B cell (primary cell): ENCODE measurements around the gene PRDX1. TPM values are rescaled to one million over a fixed set of nuclear protein-coding genes. Genes with fewer than 3 reads are reported as not detected.

Experiments used
- ATAC-seq: fragments of 200-7000 bp; cut with Tn5 transposase; one replicate; pipeline ENCODE4 v1.10.0; 2021; ENCODE audit warnings: low read depth, mild to moderate bottlenecking, moderate number of reproducible peaks, moderate library complexity
- CTCF ChIA-PET: fragments of 350-600 bp; sonication (Branson Sonifier 250); formaldehyde crosslinking; loops from one replicate; lab custom pipeline; 2021; ENCODE audit warnings: antibody characterized with exemption, inconsistent platforms; lab: Charles Lee
- POLR2A ChIA-PET: fragments of 350-600 bp; sonication (Branson Sonifier 250); formaldehyde crosslinking; loops from one replicate; lab custom pipeline; 2021; ENCODE audit warnings: antibody characterized with exemption; lab: Charles Lee
- DNase-seq: peaks from one replicate; pipeline ENCODE4 v3.0.0; 2013
- H2AFZ ChIP-seq: 2 replicates; pipeline ENCODE4 v1.6.1; 2012; ENCODE audit warnings: mild to moderate bottlenecking, low read depth, low read length; ENCODE audit not compliant: insufficient read depth, poor library complexity, severe bottlenecking
- H3K27ac ChIP-seq, 2 donors: 1 replicate in 1 of 2; 2 replicates in 1 of 2; pipeline ENCODE4 v1.5.1; 2012 to 2013; ENCODE audit warnings: low read length in 2 of 2, mild to moderate bottlenecking in 2 of 2, moderate library complexity in 1 of 2
- H3K27me3 ChIP-seq, 4 experiments: fragments of 200-600 bp in 1 of 4; sonication (generic) in 1 of 4; replicated peaks in 1 of 4; 1 replicate in 2 of 4; 2 replicates in 2 of 4; pipeline versions ENCODE4 v1.6.1 to v1.7.0; 2013 to 2016; ENCODE audit warnings: low read length in 3 of 4, mild to moderate bottlenecking in 2 of 4, mixed read lengths in 1 of 4, moderate library complexity in 1 of 4; ENCODE audit not compliant: insufficient read depth in 4 of 4, control insufficient read depth in 3 of 4; ENCODE audit errors: control extremely low read depth in 1 of 4
- H3K36me3 ChIP-seq, 2 experiments: replicated peaks in 1 of 2; 1 replicate in 1 of 2; 2 replicates in 1 of 2; pipeline versions ENCODE4 v1.6.1 to v1.7.1; 2013; ENCODE audit warnings: low read length in 1 of 2; ENCODE audit not compliant: insufficient read depth in 2 of 2, control insufficient read depth in 1 of 2; ENCODE audit errors: control extremely low read depth in 1 of 2, extremely low read depth in 1 of 2
- H3K4me1 ChIP-seq, 2 donors: fragments of 200-600 bp in 1 of 2; sonication (generic) in 1 of 2; 1 replicate in 1 of 2; 2 replicates in 1 of 2; pipeline versions ENCODE4 v1.5.1 to v1.6.1; 2013 to 2017; ENCODE audit warnings: low read length in 2 of 2; ENCODE audit not compliant: control insufficient read depth in 2 of 2, insufficient read depth in 2 of 2
- H3K4me2 ChIP-seq: replicated peaks from 2 replicates; pipeline ENCODE3; 2012; ENCODE audit warnings: mild to moderate bottlenecking, low read depth, low read length; ENCODE audit not compliant: poor library complexity, severe bottlenecking
- H3K4me3 ChIP-seq, 5 experiments: fragments of 200-600 bp in 1 of 5; sonication (generic) in 1 of 5; 1 replicate in 3 of 5; 2 replicates in 2 of 5; pipeline versions ENCODE4 v1.5.1 to v1.7.0; 2011 to 2016; ENCODE audit warnings: low read length in 4 of 5, mild to moderate bottlenecking in 4 of 5, low read depth in 2 of 5, control low read depth in 1 of 5, moderate library complexity in 1 of 5; ENCODE audit not compliant: insufficient read depth in 1 of 5; ENCODE audit errors: control extremely low read depth in 1 of 5, extremely low read depth in 1 of 5
- H3K79me2 ChIP-seq: fragments of 200-600 bp; sonication (generic); one replicate; pipeline ENCODE4 v1.6.0; 2016; ENCODE audit warnings: low read length; ENCODE audit not compliant: control insufficient read depth, insufficient read depth
- H3K9ac ChIP-seq: fragments of 200-600 bp; sonication (generic); 2 replicates; pipeline ENCODE4 v1.6.1; 2017; ENCODE audit warnings: mild to moderate bottlenecking, low read length, moderate library complexity
- H3K9me3 ChIP-seq, 3 donors: one replicate each; pipeline versions ENCODE4 v1.6.1 to v1.7.1; 2013; ENCODE audit warnings: low read length in 2 of 3; ENCODE audit not compliant: control insufficient read depth in 2 of 3, insufficient read depth in 1 of 3; ENCODE audit errors: control extremely low read depth in 1 of 3
- H4K20me1 ChIP-seq: 2 replicates; pipeline ENCODE4 v1.6.0; 2012; ENCODE audit warnings: mild to moderate bottlenecking, low read length; ENCODE audit not compliant: insufficient read depth, control insufficient read depth, poor library complexity, severe bottlenecking
- H3K27ac Mint-ChIP-seq: one replicate; pipeline ENCODE4 v1.8.0; 2021; ENCODE audit warnings: mixed read lengths
- H3K27me3 Mint-ChIP-seq: one replicate; pipeline ENCODE4 v1.8.0; 2021; ENCODE audit warnings: mixed read lengths
- H3K4me1 Mint-ChIP-seq: one replicate; pipeline ENCODE4 v1.8.0; 2021; ENCODE audit warnings: mixed read lengths
- H3K4me3 Mint-ChIP-seq: one replicate; pipeline ENCODE4 v1.8.0; 2021; ENCODE audit warnings: mixed read lengths
- H3K9me3 Mint-ChIP-seq: one replicate; pipeline ENCODE4 v1.8.0; 2022; ENCODE audit warnings: mixed read lengths; ENCODE audit not compliant: insufficient read depth
- EZH2 ChIP-seq: IDR thresholded peaks from 2 replicates; pipeline ENCODE4 v1.6.1; 2012; ENCODE audit warnings: borderline replicate concordance, low read depth, mild to moderate bottlenecking, moderate library complexity, low read length; ENCODE audit not compliant: insufficient read depth, poor library complexity, severe bottlenecking
- WGBS: methylation state at CpG from one replicate; pipeline ENCODE4 v1.1.5; 2013; ENCODE audit warnings: missing lambda C conversion rate; ENCODE audit not compliant: insufficient coverage; 5-methylcytosine and 5-hydroxymethylcytosine counted together
- intact Hi-C: fragments of 100-400 bp; cut with micrococcal nuclease; formaldehyde crosslinking; loops from one replicate; pipeline ENCODE4 v1.10.0; 2022
- polyA plus RNA-seq: library from polyadenylated mRNA; depleted of rRNA; stranded (reverse); fragments of >200 nt; gene quantifications from 2 replicates; pipeline ENCODE4 v1.2.3, GENCODE V29; 2012
- total RNA-seq, 2 donors: library from RNA; stranded (reverse); fragments of 120-200 nt in 1 of 2; gene quantifications; 1 replicate in 1 of 2; 2 replicates in 1 of 2; pipeline versions ENCODE4 v1.2.3 to v1.2.4, GENCODE V29; 2013 to 2022
- TF ChIP-seq, protein P1 (sequence below): fragments of 200-600 bp; IDR thresholded peaks from one replicate; pipeline ENCODE4 v1.8.0; 2022; ENCODE audit warnings: antibody characterized with exemption, mild to moderate bottlenecking

Gene PRDX1
- total and polyA plus RNA-seq, 2 donors (not counting 1 experiment from before 2014, with no cell fraction given), result 56.4 to 104 TPM

- peak; percentile 93 for ATAC-seq
- Histone ChIP-seq H3K9ac (peak within 1 kb of the TSS; percentile 96), H3K9me3 (no peaks in the 10 kb centered on the region), H3K36me3 (peaks cover 0 to 13% of the 10 kb centered on the region in 2 experiments), H3K4me3 (peak within 1 kb of the TSS; percentile 65 to 100 (median 90)), H3K79me2 (peaks cover 53% of the 10 kb centered on the region), H3K27me3 (no peaks in the 10 kb centered on the region), H4K20me1 (peaks cover 2% of the 10 kb centered on the region), H3K4me2 (peak within 1 kb of the TSS; percentile 75), H2AFZ (peak within 1 kb of the TSS; percentile 96), H3K4me1 (peaks cover 23 to 28% of the 10 kb centered on the region in 2 donors), H3K27ac (peak within 1 kb of the TSS; percentile 84 to 96)
- H3K9me3 Mint-ChIP-seq, result no peaks in the 10 kb centered on the region
- H3K27ac Mint-ChIP-seq, result peak within 1 kb of the TSS; percentile 96
- DNase-seq, result peak; percentile 96
- intact Hi-C loops, result loop anchor here (1.0 kb wide), 4 partner anchors 20 to 50 kb away; partner anchors contain the start of genes CCDC163, MMACHC and PRDX1
- H3K4me1 Mint-ChIP-seq, result peaks cover 30% of the 10 kb centered on the region
- WGBS, result 3% methylated on average over 44 of the region's 47 CpGs
- H3K27me3 Mint-ChIP-seq, result no peaks in the 10 kb centered on the region
- TF ChIP-seq, protein P1, sequence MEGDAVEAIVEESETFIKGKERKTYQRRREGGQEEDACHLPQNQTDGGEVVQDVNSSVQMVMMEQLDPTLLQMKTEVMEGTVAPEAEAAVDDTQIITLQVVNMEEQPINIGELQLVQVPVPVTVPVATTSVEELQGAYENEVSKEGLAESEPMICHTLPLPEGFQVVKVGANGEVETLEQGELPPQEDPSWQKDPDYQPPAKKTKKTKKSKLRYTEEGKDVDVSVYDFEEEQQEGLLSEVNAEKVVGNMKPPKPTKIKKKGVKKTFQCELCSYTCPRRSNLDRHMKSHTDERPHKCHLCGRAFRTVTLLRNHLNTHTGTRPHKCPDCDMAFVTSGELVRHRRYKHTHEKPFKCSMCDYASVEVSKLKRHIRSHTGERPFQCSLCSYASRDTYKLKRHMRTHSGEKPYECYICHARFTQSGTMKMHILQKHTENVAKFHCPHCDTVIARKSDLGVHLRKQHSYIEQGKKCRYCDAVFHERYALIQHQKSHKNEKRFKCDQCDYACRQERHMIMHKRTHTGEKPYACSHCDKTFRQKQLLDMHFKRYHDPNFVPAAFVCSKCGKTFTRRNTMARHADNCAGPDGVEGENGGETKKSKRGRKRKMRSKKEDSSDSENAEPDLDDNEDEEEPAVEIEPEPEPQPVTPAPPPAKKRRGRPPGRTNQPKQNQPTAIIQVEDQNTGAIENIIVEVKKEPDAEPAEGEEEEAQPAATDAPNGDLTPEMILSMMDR, result no peak
- no peak for TF ChIP-seq EZH2
- ChIA-PET CTCF (interaction anchor here (0.5 to 1.9 kb wide), 8 partner anchors 19 to 191 kb away, joined by 3 to 26 read pairs (median 4); partner anchors contain the start of genes CCDC163, MMACHC and NASP), POLR2A (interaction anchor here (0.7 to 2.2 kb wide), 6 partner anchors 9 to 751 kb away, joined by 3 to 27 read pairs (median 5); partner anchors contain the start of genes CCDC163, MMACHC, PLK3 and PRDX1)
- peak within 1 kb of the TSS; percentile 97 for H3K4me3 Mint-ChIP-seq
Observed at GRCh38 chr1:45550401-45551351, 29.0 kb upstream of the PRDX1 start, which contains the start of gene AKR1A1. AKR1A1 (plus strand) TSS chr1:45550826; CDS start chr1:45561795, 10,969 bp downstream.
